Bronchial epithelial cell (primary cell): ENCODE measurements around the gene TXNDC15. TPM values are rescaled to one million over a fixed set of nuclear protein-coding genes. Genes with fewer than 3 reads are reported as not detected.

Experiments
- DNase-seq: peaks from one replicate; pipeline ENCODE4 v3.0.0-alpha.2; 2010; ENCODE audit warnings: low read depth
- FAIRE-seq: peaks from 2 replicates; lab custom pipeline; 2011; peaks lifted over from hg19 to GRCh38; lab: Jason Lieb, UNC
- H3K27me3 ChIP-seq: 2 replicates; pipeline ENCODE4 v1.5.1; 2011; ENCODE audit warnings: low read length; ENCODE audit not compliant: control insufficient read depth, insufficient read depth
- H3K36me3 ChIP-seq: 2 replicates; pipeline ENCODE4 v1.5.1; 2011; ENCODE audit warnings: low read length; ENCODE audit not compliant: control insufficient read depth, insufficient read depth
- H3K4me3 ChIP-seq: 2 replicates; pipeline ENCODE4 v1.5.1; 2011; ENCODE audit warnings: mild to moderate bottlenecking, low read depth, low read length, control low read depth
- CTCF ChIP-seq: IDR thresholded peaks from 2 replicates; pipeline ENCODE4 v1.5.1; 2011; ENCODE audit warnings: mild to moderate bottlenecking, moderate library complexity, low read length, control low read depth, inconsistent platforms; ENCODE audit not compliant: insufficient read depth, severe bottlenecking
- total RNA-seq: library from RNA; depleted of rRNA; stranded (reverse); fragments of >200 nt; gene quantifications from 2 replicates; pipeline ENCODE4 v1.2.1, GENCODE V29; 2014

TXNDC15 gene
- total RNA-seq, 1 donor from 2014 or later, result 45.8 TPM

GRCh38 chr5:134938030-134938429 is 63.9 kb downstream of the TXNDC15 start:
- FAIRE-seq, result no peak
- no peak for DNase-seq

DNA sequence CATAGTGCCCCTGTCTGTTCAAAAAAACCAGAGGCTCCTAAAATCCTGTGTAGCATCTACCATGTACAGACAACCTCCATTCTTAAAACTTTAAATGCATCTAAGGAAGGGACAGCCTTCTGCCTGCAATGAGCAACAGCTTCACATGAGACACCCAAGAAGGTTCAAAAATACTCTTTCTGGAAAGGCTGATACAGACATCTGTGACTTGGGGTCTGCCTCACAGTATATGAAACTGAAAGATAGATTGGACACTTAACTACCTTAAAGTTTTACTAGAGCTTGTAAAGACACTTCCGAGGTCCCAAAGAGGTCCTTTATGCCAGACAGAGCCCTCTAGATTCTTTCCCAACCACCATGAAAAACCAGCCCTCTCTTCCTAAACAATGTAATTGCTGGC is 65.3 kb downstream of the TXNDC15 start:
- TF ChIP-seq CTCF, result no peak
- H3K36me3 ChIP-seq, result peaks cover 6% of the 10 kb centered on the region
- H3K4me3 ChIP-seq, result no peak overlapping the region
- no peak for FAIRE-seq
- no peaks in the 10 kb centered on the region for H3K27me3 ChIP-seq
- DNase-seq, result no peak

More at GRCh38 chr5:134938030-134938429, 63.9 kb downstream of the TXNDC15 start:
- no peak for TF ChIP-seq CTCF
- H3K27me3 ChIP-seq, result no peaks in the 10 kb centered on the region
- H3K4me3 ChIP-seq, result no peak overlapping the region
- H3K36me3 ChIP-seq, result peaks cover 6% of the 10 kb centered on the region

- DNase-seq (no peak), FAIRE-seq (no peak)
- no peak overlapping the region for H3K4me3 ChIP-seq
- H3K27me3 ChIP-seq, result no peaks in the 10 kb centered on the region
- no peak for TF ChIP-seq CTCF
- H3K36me3 ChIP-seq, result no peaks in the 10 kb centered on the region
Observed at GRCh38 chr5:134943547-134943946, 69.4 kb downstream of the TXNDC15 start.

GRCh38 chr5:134944630-134945029 is 70.5 kb downstream of the TXNDC15 start:
- TF ChIP-seq CTCF, result no peak

DNA sequence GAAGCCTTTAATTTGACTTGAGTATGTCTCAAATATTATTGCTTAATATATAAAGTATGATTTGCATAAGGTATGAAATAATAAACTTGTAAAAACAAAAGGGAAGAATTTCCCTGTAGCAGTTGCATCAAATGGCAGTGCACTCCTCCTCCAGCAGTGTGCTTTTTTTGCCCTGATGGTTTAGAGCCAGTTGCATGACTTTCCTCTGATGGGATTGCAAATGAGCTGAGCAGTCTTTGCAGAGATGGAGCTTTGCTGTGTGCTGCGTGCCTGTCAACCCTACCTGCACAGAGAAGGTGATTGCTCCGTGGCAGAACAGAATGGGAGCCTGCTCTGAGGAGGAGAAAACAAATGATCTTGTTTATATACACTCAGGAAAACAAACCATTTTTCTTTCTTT is 70.9 kb downstream of the TXNDC15 start:
- no peaks in the 10 kb centered on the region for H3K27me3 ChIP-seq
- H3K36me3 ChIP-seq, result no peaks in the 10 kb centered on the region
- no peak overlapping the region for H3K4me3 ChIP-seq
- no peak for TF ChIP-seq CTCF
- DNase-seq (no peak), FAIRE-seq (no peak)

More at GRCh38 chr5:134944630-134945029, 70.5 kb downstream of the TXNDC15 start:
- Histone ChIP-seq H3K27me3 (no peaks in the 10 kb centered on the region), H3K4me3 (no peak overlapping the region), H3K36me3 (no peaks in the 10 kb centered on the region)
- no peak for FAIRE-seq
- DNase-seq, result no peak

DNA sequence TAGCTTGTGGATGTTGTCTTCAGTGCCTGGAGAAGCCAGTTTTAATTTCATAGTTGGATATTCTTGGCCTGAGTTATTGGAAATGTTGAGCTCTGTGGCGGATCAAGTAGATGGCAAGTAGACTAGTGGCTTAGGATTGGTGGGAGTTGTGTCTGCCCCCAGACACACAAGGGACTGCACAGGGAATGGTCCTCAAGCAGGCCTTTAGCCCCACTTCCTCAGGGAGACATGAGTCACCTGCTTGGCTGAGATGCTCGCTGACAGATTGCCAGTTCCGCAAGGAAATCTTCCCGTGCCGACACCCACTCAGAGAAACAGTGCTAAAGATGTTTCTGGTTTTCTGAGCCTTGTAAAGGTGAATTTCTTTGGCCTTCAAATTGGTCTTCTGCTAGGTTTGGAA is 74.7 kb downstream of the TXNDC15 start:
- H3K36me3 ChIP-seq, result no peaks in the 10 kb centered on the region
- DNase-seq, result peak; percentile 32
- H3K27me3 ChIP-seq, result no peaks in the 10 kb centered on the region
- no peak for FAIRE-seq
- TF ChIP-seq CTCF, result no peak
- no peak overlapping the region for H3K4me3 ChIP-seq
